22Rv1 (cell line): ENCODE data around the gene RRP12.

Experiments used
- CTCF ChIP-seq: fragments of 450-650 bp; IDR thresholded peaks from 2 replicates; pipeline ENCODE4 v1.5.1; 2017; ENCODE audit warnings: mild to moderate bottlenecking
- ZFX ChIP-seq: fragments of 450-650 bp; IDR thresholded peaks from 2 replicates; pipeline ENCODE4 v1.6.1; 2017; ENCODE audit warnings: antibody characterized with exemption, borderline replicate concordance

DNA sequence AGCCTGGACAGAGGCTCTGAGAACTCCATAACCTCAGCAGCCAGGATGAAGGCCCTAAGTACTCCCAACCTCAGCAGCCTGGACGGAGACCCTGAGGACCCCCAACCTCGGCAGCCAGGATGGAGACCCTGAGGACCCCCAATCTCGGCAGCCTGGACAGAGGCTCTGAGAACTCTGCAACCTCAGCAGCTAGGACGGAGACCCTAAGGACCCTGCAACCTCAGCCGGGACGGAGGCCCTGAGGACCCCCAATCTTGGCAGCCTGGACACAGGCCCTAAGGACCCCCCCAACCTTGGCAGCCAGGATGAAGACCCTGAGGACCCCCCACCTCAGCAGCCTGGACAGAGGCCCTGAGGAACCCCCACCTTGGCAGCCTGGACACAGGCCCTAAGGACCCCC lies 16.5 kb downstream of the RRP12 start:
- no peak for TF ChIP-seq CTCF
- TF ChIP-seq ZFX: no peak
